HL-60 (cell line): ENCODE data around the gene C10orf71.

Experiments
- DNase-seq, 2 experiments: peaks; one replicate each; pipeline ENCODE4 v3.0.0-alpha.2; 2010 to 2020; ENCODE audit warnings: low read depth in 1 of 2, low spot score in 1 of 2
- H3K27ac ChIP-seq: fragments of 250-450 bp; sonication (Bioruptor Pico); replicated peaks from 2 replicates; pipeline ENCODE4 v1.5.1; 2020; ENCODE audit warnings: mild to moderate bottlenecking, moderate library complexity
- H3K27me3 ChIP-seq: fragments of 250-450 bp; sonication (Bioruptor Pico); 2 replicates; pipeline ENCODE4 v1.5.1; 2021; ENCODE audit warnings: mild to moderate bottlenecking, moderate library complexity; ENCODE audit not compliant: insufficient read depth, poor library complexity, severe bottlenecking
- H3K4me3 ChIP-seq: replicated peaks from 2 replicates; pipeline ENCODE4 v1.5.1; 2011; ENCODE audit warnings: mild to moderate bottlenecking, control low read depth, low read length; ENCODE audit not compliant: insufficient read depth
- GABPA ChIP-seq: IDR thresholded peaks from 2 replicates; pipeline ENCODE4 v1.6.1; 2012; ENCODE audit warnings: low read depth
- POLR2AphosphoS5 ChIP-seq: IDR thresholded peaks from 2 replicates; pipeline ENCODE4 v1.6.1; 2012; ENCODE audit warnings: low read depth
- SPI1 ChIP-seq: IDR thresholded peaks from 2 replicates; pipeline ENCODE4 v1.6.1; 2012; ENCODE audit warnings: low read depth, mild to moderate bottlenecking, borderline replicate concordance
- TF ChIP-seq, protein P1 (sequence below): IDR thresholded peaks from one replicate; pipeline ENCODE4 v1.5.1; 2011; ENCODE audit warnings: low read length, control low read depth, inconsistent platforms; ENCODE audit not compliant: insufficient read depth
- TF ChIP-seq, protein P2 (sequence below): IDR thresholded peaks from 2 replicates; pipeline ENCODE4 v1.6.1; 2012; ENCODE audit warnings: low read depth; ENCODE audit not compliant: insufficient replicate concordance

C10orf71 gene

DNA sequence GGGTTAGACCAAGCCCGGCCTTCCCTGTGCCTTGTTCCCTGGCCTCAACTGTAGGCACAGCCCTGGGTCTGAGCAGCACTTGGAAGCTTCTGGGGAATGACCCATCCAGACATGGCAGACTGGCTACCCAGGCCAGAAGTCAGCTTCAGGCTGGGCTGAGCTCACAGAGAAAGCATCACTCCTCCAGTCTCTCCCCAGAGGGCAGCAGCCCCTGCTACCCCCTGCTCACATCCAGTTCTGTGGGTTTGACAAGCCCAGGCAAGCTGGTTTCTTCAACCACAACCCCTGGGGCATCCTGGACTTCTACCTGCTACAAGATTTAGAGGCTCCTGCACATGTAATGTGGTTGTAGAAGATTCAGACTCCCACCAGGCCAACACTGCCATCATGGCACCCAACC, 9.0 kb downstream of the C10orf71 start:
- H3K27me3 ChIP-seq: no peaks in the 10 kb centered on the region
- TF ChIP-seq, protein P1, sequence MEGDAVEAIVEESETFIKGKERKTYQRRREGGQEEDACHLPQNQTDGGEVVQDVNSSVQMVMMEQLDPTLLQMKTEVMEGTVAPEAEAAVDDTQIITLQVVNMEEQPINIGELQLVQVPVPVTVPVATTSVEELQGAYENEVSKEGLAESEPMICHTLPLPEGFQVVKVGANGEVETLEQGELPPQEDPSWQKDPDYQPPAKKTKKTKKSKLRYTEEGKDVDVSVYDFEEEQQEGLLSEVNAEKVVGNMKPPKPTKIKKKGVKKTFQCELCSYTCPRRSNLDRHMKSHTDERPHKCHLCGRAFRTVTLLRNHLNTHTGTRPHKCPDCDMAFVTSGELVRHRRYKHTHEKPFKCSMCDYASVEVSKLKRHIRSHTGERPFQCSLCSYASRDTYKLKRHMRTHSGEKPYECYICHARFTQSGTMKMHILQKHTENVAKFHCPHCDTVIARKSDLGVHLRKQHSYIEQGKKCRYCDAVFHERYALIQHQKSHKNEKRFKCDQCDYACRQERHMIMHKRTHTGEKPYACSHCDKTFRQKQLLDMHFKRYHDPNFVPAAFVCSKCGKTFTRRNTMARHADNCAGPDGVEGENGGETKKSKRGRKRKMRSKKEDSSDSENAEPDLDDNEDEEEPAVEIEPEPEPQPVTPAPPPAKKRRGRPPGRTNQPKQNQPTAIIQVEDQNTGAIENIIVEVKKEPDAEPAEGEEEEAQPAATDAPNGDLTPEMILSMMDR: no peak
- no peak for TF ChIP-seq GABPA
- TF ChIP-seq POLR2AphosphoS5: no peak
- TF ChIP-seq, protein P2, sequence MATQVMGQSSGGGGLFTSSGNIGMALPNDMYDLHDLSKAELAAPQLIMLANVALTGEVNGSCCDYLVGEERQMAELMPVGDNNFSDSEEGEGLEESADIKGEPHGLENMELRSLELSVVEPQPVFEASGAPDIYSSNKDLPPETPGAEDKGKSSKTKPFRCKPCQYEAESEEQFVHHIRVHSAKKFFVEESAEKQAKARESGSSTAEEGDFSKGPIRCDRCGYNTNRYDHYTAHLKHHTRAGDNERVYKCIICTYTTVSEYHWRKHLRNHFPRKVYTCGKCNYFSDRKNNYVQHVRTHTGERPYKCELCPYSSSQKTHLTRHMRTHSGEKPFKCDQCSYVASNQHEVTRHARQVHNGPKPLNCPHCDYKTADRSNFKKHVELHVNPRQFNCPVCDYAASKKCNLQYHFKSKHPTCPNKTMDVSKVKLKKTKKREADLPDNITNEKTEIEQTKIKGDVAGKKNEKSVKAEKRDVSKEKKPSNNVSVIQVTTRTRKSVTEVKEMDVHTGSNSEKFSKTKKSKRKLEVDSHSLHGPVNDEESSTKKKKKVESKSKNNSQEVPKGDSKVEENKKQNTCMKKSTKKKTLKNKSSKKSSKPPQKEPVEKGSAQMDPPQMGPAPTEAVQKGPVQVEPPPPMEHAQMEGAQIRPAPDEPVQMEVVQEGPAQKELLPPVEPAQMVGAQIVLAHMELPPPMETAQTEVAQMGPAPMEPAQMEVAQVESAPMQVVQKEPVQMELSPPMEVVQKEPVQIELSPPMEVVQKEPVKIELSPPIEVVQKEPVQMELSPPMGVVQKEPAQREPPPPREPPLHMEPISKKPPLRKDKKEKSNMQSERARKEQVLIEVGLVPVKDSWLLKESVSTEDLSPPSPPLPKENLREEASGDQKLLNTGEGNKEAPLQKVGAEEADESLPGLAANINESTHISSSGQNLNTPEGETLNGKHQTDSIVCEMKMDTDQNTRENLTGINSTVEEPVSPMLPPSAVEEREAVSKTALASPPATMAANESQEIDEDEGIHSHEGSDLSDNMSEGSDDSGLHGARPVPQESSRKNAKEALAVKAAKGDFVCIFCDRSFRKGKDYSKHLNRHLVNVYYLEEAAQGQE: no peak
- TF ChIP-seq SPI1: no peak
- H3K27ac ChIP-seq: no peak overlapping the region
- no peak overlapping the region for H3K4me3 ChIP-seq
- DNase-seq: no peak

DNA sequence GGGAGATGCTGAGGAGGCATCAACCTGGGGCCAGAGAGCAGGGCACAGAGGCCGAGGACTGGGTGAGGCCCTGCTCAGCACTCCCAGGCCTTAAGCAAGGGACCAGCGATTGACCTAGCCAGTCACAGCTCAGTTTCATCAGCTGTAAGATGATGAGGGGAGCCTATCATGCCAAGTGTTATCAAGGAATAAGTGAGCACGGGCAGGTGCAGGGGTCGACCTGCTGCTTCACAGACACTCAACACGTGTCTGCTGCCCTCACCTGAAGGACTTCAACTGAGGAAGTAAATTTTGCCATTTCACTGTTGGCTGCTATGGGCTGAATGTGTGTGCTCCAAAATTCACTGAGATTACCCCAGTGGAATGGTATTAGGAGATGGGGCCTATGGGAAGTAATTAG, 9.9 kb downstream of the C10orf71 start:
- H3K4me3 ChIP-seq: no peak overlapping the region
- no peak for DNase-seq
- no peak overlapping the region for H3K27ac ChIP-seq
- H3K27me3 ChIP-seq: no peaks in the 10 kb centered on the region
- TF ChIP-seq POLR2AphosphoS5: no peak
- TF ChIP-seq GABPA: no peak
- TF ChIP-seq SPI1: no peak
- TF ChIP-seq, protein P1: no peak
- TF ChIP-seq, protein P2: no peak

DNA sequence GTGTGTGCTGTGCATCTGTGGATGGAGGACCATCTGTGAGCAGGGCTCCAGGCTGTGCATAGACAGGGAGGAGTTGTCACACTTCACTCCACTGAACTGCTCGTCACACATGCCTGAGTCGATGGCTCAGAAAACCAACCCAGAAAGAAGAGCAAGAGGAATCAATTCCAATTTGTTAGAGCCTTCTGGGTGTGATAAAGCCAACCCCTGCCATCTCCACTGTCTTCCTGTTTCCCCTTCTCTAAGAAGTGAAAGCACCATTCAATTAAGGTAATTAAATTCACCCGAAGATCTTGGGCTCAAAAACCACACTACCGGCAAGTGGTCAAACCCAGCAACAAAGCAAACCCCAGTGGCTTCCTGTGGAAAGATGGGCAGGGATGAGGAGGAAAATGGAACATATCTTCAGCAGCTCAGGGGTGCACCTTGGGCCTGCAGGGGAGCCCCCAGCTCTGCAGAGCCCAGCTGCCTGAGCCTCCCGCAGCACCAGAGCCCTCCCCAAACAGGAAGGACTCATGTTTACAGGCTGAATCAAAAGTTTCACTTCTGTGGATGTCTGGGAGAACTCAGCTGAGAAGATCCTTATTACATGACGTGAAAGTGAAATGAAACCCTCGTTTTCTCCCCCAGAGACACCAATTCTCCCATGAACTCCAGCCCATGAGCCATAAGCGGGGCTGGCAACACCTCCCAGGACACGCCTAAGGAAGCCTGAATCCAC, 10.9 kb downstream of the C10orf71 start:
- Histone ChIP-seq H3K27ac (no peak overlapping the region), H3K4me3 (no peak overlapping the region; the same call in 1 of the 2 replicates), H3K27me3 (no peaks in the 10 kb centered on the region)
- peak; percentile 24 to 55 for DNase-seq
- TF ChIP-seq POLR2AphosphoS5: 0 out of 2 replicates have a peak, but pooled peaks have one; percentile 22
- TF ChIP-seq, protein P2: no peak
